ENCODE measurements around the gene LAMC3. TPM values are rescaled to one million over a fixed set of nuclear protein-coding genes. Genes with fewer than 3 reads are reported as not detected.

LAMC3 gene
- total and polyA plus RNA-seq, 2 donors from 2014 or later, result 13.4 to 13.8 TPM

- no peak overlapping the region for H3K27ac ChIP-seq (ENCODE audit: low read depth in 2 of 2, low read length in 2 of 2)
Observed at GRCh38 chr9:131027872-131028179, 18.9 kb downstream of the LAMC3 start.

GRCh38 chr9:131028221-131028884, 19.4 kb downstream of the LAMC3 start:
- TF ChIP-seq CTCF (IDR thresholded peaks at IDR 0.05; ENCODE audit: borderline replicate concordance, extremely low read depth, insufficient read depth), result no peak
- intact Hi-C loops (cut with DNase I), result no loop called here
- Histone ChIP-seq H3K36me3 (ENCODE audit: control insufficient read depth in 2 of 3, insufficient read depth in 3 of 3, low read length in 3 of 3) (no peaks in the 10 kb centered on the region), H3K27me3 (ENCODE audit: control insufficient read depth, insufficient read depth, low read length) (no peaks in the 10 kb centered on the region), H3K4me1 (ENCODE audit: control insufficient read depth in 2 of 3, insufficient read depth in 2 of 3, low read depth in 1 of 3, low read length in 3 of 3) (no peaks in the 10 kb centered on the region), H3K9ac (ENCODE audit: low read length in 3 of 3) (no peak overlapping the region), H3K4me3 (ENCODE audit: low read length in 3 of 3) (no peak overlapping the region), H3K9me3 (ENCODE audit: control insufficient read depth in 2 of 3, insufficient read depth in 1 of 3, low read length in 3 of 3) (no peaks in the 10 kb centered on the region), H3K27ac (ENCODE audit: low read depth in 2 of 2, low read length in 2 of 2) (peak overlapping the region in 1 of 2 donors; percentile 60)
- DNase-seq, result peak in 2 of 5 donors; percentile 62 to 88
- FAIRE-seq, result no peak

More at GRCh38 chr9:131027872-131028179, 18.9 kb downstream of the LAMC3 start:
- no peaks in the 10 kb centered on the region for H3K4me1 ChIP-seq (ENCODE audit: control insufficient read depth in 2 of 3, insufficient read depth in 2 of 3, low read depth in 1 of 3, low read length in 3 of 3)
- no peaks in the 10 kb centered on the region for H3K27me3 ChIP-seq (ENCODE audit: control insufficient read depth, insufficient read depth, low read length)
- intact Hi-C loops (cut with DNase I), result no loop called here
- H3K9ac ChIP-seq (ENCODE audit: low read length in 3 of 3), result no peak overlapping the region
- TF ChIP-seq CTCF (IDR thresholded peaks at IDR 0.05; ENCODE audit: borderline replicate concordance, extremely low read depth, insufficient read depth), result no peak
- no peaks in the 10 kb centered on the region for H3K36me3 ChIP-seq (ENCODE audit: control insufficient read depth in 2 of 3, insufficient read depth in 3 of 3, low read length in 3 of 3)
- DNase-seq, result no peak
- H3K4me3 ChIP-seq (ENCODE audit: low read length in 3 of 3), result no peak overlapping the region
- H3K9me3 ChIP-seq (ENCODE audit: control insufficient read depth in 2 of 3, insufficient read depth in 1 of 3, low read length in 3 of 3), result no peaks in the 10 kb centered on the region
- FAIRE-seq, result no peak

- Histone ChIP-seq H3K27me3 (ENCODE audit: control insufficient read depth, insufficient read depth, low read length) (no peaks in the 10 kb centered on the region), H3K4me3 (ENCODE audit: low read length in 3 of 3) (no peak overlapping the region), H3K4me1 (ENCODE audit: control insufficient read depth in 2 of 3, insufficient read depth in 2 of 3, low read depth in 1 of 3, low read length in 3 of 3) (no peaks in the 10 kb centered on the region), H3K9ac (ENCODE audit: low read length in 3 of 3) (no peak overlapping the region), H3K9me3 (ENCODE audit: control insufficient read depth in 2 of 3, insufficient read depth in 1 of 3, low read length in 3 of 3) (no peaks in the 10 kb centered on the region), H3K36me3 (ENCODE audit: control insufficient read depth in 2 of 3, insufficient read depth in 3 of 3, low read length in 3 of 3) (no peaks in the 10 kb centered on the region), H3K27ac (ENCODE audit: low read depth in 2 of 2, low read length in 2 of 2) (peak overlapping the region in 1 of 2 donors; percentile 60)
- intact Hi-C loops (cut with DNase I), result no loop called here
- no peak for TF ChIP-seq CTCF (IDR thresholded peaks at IDR 0.05; ENCODE audit: borderline replicate concordance, extremely low read depth, insufficient read depth)
- FAIRE-seq, result no peak
- no peak for DNase-seq
Observed at GRCh38 chr9:131028931-131029573, 20.1 kb downstream of the LAMC3 start.

Data from kidney (tissue), 14 donors.